Keratinocyte (primary cell): ENCODE data around the gene NXPH2. TPM values are rescaled to one million over a fixed set of nuclear protein-coding genes. Genes with fewer than 3 reads are reported as not detected.

ENCODE experiments used
- DNase-seq: peaks from one replicate; pipeline ENCODE4 v3.0.0-alpha.2; 2011; ENCODE audit warnings: low read depth, missing footprints, low spot score
- FAIRE-seq: peaks from 2 replicates; lab custom pipeline; 2011; peaks lifted over from hg19 to GRCh38; lab: Jason Lieb, UNC
- H2AFZ ChIP-seq: 2 replicates; pipeline ENCODE4 v1.6.0; 2012; ENCODE audit warnings: low read length, control low read depth, inconsistent platforms; ENCODE audit not compliant: control insufficient read depth
- H3K27ac ChIP-seq: 2 replicates; pipeline ENCODE4 v1.5.1; 2011; ENCODE audit warnings: low read length; ENCODE audit not compliant: control insufficient read depth, insufficient read depth
- H3K27me3 ChIP-seq: 3 replicates; pipeline ENCODE4 v1.6.0; 2011; ENCODE audit warnings: low read length; ENCODE audit not compliant: control insufficient read depth, insufficient read depth; ENCODE audit errors: extremely low read depth
- H3K36me3 ChIP-seq, 2 experiments: 2 replicates in 1 of 2; 3 replicates in 1 of 2; pipeline ENCODE4 v1.5.1; 2011; ENCODE audit warnings: low read length in 2 of 2, mild to moderate bottlenecking in 1 of 2; ENCODE audit not compliant: control insufficient read depth in 2 of 2, insufficient read depth in 2 of 2; ENCODE audit errors: extremely low read depth in 1 of 2
- H3K4me1 ChIP-seq: 3 replicates; pipeline ENCODE4 v1.5.1; 2011; ENCODE audit warnings: low read length; ENCODE audit not compliant: control insufficient read depth, insufficient read depth; ENCODE audit errors: extremely low read depth
- H3K4me2 ChIP-seq: 3 replicates; pipeline ENCODE4 v1.6.0; 2011; ENCODE audit warnings: low read depth, low read length; ENCODE audit not compliant: control insufficient read depth, insufficient read depth; ENCODE audit errors: extremely low read depth
- H3K4me3 ChIP-seq, 3 experiments: fragments of 200-600 bp in 1 of 3; sonication (generic) in 1 of 3; 2 replicates in 2 of 3; 3 replicates in 1 of 3; pipeline ENCODE4 v1.5.1; 2011 to 2016; ENCODE audit warnings: low read length in 3 of 3, mild to moderate bottlenecking in 3 of 3, control low read depth in 2 of 3, inconsistent platforms in 1 of 3, low read depth in 1 of 3, mixed read lengths in 1 of 3, mixed run types in 1 of 3, moderate library complexity in 1 of 3; ENCODE audit not compliant: control insufficient read depth in 2 of 3, insufficient read depth in 2 of 3; ENCODE audit errors: extremely low read depth in 1 of 3
- H3K79me2 ChIP-seq: 2 replicates; pipeline ENCODE4 v1.6.0; 2012; ENCODE audit warnings: low read length; ENCODE audit not compliant: control insufficient read depth, insufficient read depth
- H3K9ac ChIP-seq: 3 replicates; pipeline ENCODE4 v1.6.0; 2011; ENCODE audit warnings: low read length; ENCODE audit not compliant: control insufficient read depth, insufficient read depth; ENCODE audit errors: extremely low read depth
- H3K9me1 ChIP-seq: 3 replicates; pipeline ENCODE4 v1.6.0; 2011; ENCODE audit warnings: low read length; ENCODE audit not compliant: control insufficient read depth, insufficient read depth; ENCODE audit errors: extremely low read depth
- H3K9me3 ChIP-seq: 2 replicates; pipeline ENCODE4 v1.5.1; 2012; ENCODE audit warnings: low read depth, low read length; ENCODE audit not compliant: control insufficient read depth
- H4K20me1 ChIP-seq: 3 replicates; pipeline ENCODE4 v1.6.0; 2011; ENCODE audit warnings: low read length; ENCODE audit not compliant: control insufficient read depth, insufficient read depth; ENCODE audit errors: extremely low read depth
- CTCF ChIP-seq, 3 experiments: IDR thresholded peaks in 1 of 3; conservative IDR thresholded peaks in 1 of 3; optimal IDR thresholded peaks in 1 of 3; 2 replicates in 2 of 3; 3 replicates in 1 of 3; pipeline versions ENCODE3 to v1.5.1; 2011; ENCODE audit warnings: low read length in 3 of 3, mild to moderate bottlenecking in 3 of 3, moderate library complexity in 2 of 3, control low read depth in 1 of 3, inconsistent platforms in 1 of 3; ENCODE audit not compliant: insufficient read depth in 2 of 3; ENCODE audit errors: extremely low read depth in 1 of 3
- EZH2 ChIP-seq: IDR thresholded peaks from one replicate; pipeline ENCODE4 v1.6.1; 2012; ENCODE audit warnings: inconsistent platforms, mild to moderate bottlenecking, low read length, moderate library complexity
- dilution Hi-C: fragments of 300-500 bp; cut with MboI; formaldehyde crosslinking; loops from one replicate; pipeline ENCODE4 v1.7.0; 2020; ENCODE audit warnings: low sequenced_read_pairs; ENCODE audit not compliant: extremely low pct_ligation_motif_present
- polyA plus RNA-seq, 5 experiments: library from polyadenylated mRNA; depleted of rRNA in 3 of 5; stranded (reverse) in 3 of 5; stranded (forward) in 1 of 5; unstranded in 1 of 5; fragments of >200 nt; gene quantifications; 1 replicate in 1 of 5; 2 replicates in 3 of 5; 3 replicates in 1 of 5; pipeline versions ENCODE4 v1.2.1 to v1.2.3, GENCODE V29; 2011 to 2012; ENCODE audit warnings: missing spikeins in 2 of 5, low read depth in 1 of 5, low replicate concordance in 1 of 5

NXPH2 gene
- polyA plus RNA-seq, 1 donor (not counting 4 experiments of a cell fraction or from before 2014, with no cell fraction given), result not detected

GRCh38 chr2:138670734-138671133 is 109.5 kb downstream of the NXPH2 start:
- Histone ChIP-seq H4K20me1 (no peaks in the 10 kb centered on the region), H2AFZ (no peak overlapping the region), H3K27ac (no peak overlapping the region), H3K79me2 (no peaks in the 10 kb centered on the region), H3K9me3 (no peaks in the 10 kb centered on the region), H3K27me3 (no peaks in the 10 kb centered on the region), H3K36me3 (no peaks in the 10 kb centered on the region), H3K4me2 (no peak overlapping the region), H3K9me1 (no peaks in the 10 kb centered on the region), H3K9ac (no peak overlapping the region), H3K4me3 (no peak overlapping the region), H3K4me1 (peaks cover 6% of the 10 kb centered on the region)
- FAIRE-seq (peak; percentile 59), DNase-seq (no peak)
- dilution Hi-C loops, result no loop called here
- TF ChIP-seq EZH2 (no peak), CTCF (optimal IDR thresholded peaks at IDR 0.05 in 1 of 3, IDR thresholded peaks at IDR 0.05 in 1 of 3, conservative IDR thresholded peaks at IDR 0.05 in 1 of 3; ENCODE audit: extremely low read depth in 1 of 3, insufficient read depth in 2 of 3, low read length in 3 of 3) (no peak)

GRCh38 chr2:138665937-138666336 is 114.3 kb downstream of the NXPH2 start:
- Histone ChIP-seq H2AFZ (peak overlapping the region; percentile 14), H3K36me3 (no peaks in the 10 kb centered on the region), H4K20me1 (no peaks in the 10 kb centered on the region), H3K9me1 (no peaks in the 10 kb centered on the region), H3K27me3 (no peaks in the 10 kb centered on the region), H3K4me2 (peak overlapping the region; percentile 8), H3K27ac (no peak overlapping the region), H3K4me3 (no peak overlapping the region), H3K9me3 (no peaks in the 10 kb centered on the region), H3K9ac (no peak overlapping the region), H3K79me2 (no peaks in the 10 kb centered on the region), H3K4me1 (peaks cover 8% of the 10 kb centered on the region)
- peak; percentile 39 for FAIRE-seq
- no peak for DNase-seq
- TF ChIP-seq EZH2 (no peak), CTCF (optimal IDR thresholded peaks at IDR 0.05 in 1 of 3, IDR thresholded peaks at IDR 0.05 in 1 of 3, conservative IDR thresholded peaks at IDR 0.05 in 1 of 3; ENCODE audit: extremely low read depth in 1 of 3, insufficient read depth in 2 of 3, low read length in 3 of 3) (no peak)
- dilution Hi-C loops, result no loop called here
